NCI-H748 (cell line): Measurements from ENCODE around the gene PEPD.

Source experiments
- DNase-seq: peaks from one replicate; lab custom pipeline; 2025; ENCODE audit not compliant: unreplicated experiment; lab: John Stamatoyannopoulos, UW

The PEPD gene

GRCh38 chr19:33366897-33367296, 154.7 kb downstream of the PEPD start:
- no peak for DNase-seq

- DNase-seq: no peak
These were observed 155.5 kb downstream of the PEPD start for GRCh38 chr19:33366127-33366526.

- DNase-seq: no peak
These were observed 155.9 kb downstream of the PEPD start for GRCh38 chr19:33365691-33366090.

- DNase-seq: no peak
These were observed 158.1 kb downstream of the PEPD start for GRCh38 chr19:33363476-33363875.

GRCh38 chr19:33362508-33363228, 158.9 kb downstream of the PEPD start:
- DNase-seq: no peak

GRCh38 chr19:33359581-33359980, 162.0 kb downstream of the PEPD start:
- DNase-seq: no peak

DNA sequence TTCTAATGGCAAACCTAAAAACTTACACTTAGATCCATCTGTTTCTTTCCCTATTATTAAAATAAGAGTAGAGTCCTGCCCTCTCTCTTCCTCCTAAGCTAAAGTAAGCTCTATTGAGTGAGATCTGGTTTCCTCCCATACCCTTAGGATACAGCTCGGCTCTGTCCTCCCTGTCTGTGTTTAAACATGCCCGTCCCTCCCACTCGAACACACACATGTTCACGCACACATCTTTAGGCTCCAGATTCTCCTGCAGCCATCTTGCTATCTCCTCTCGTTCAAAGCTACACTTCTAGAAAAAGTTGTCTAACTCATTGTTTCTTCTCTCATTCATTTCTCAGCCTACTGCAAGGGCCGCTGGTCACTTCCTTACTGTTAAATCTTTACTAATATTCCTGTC, 163.2 kb downstream of the PEPD start:
- DNase-seq: no peak

GRCh38 chr19:33357556-33357955, 164.0 kb downstream of the PEPD start:
- no peak for DNase-seq

GRCh38 chr19:33355535-33355934, 166.1 kb downstream of the PEPD start:
- DNase-seq: no peak

DNA sequence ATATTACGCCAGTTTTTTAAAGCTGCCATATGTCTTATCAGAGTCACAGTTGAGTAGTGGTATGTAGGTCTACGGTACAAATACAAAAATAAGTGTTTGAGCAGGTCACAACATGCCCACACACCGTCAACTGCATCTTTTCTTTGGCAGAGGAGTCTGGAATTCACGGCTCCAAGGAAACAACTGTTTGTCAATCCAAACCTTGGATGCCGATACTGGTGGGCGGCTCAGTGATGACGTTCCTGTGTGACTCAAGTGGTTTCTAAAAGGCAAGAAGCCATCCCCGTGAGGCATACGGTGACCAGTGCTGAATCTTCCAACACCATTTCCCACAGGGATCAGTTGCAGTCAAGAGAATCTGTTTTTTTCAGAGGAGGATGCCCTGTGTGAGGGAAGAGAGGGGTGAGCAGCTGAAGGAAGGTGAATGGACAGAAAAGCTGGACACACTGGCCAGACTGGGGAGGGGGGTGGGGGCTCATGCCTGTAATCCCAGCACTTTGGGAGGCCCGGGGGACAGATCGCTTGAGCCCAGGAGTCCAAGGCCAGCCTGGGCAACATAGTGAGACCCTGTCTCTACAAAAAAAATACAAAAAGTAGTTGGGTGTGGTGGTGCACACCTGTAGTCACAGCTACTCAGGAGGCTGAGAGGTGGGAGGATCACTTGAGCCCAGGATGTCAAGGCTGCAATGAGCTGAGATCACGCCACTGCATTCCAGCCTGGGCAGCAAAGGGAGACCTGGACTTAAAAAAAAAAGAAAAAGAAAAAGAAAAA, 170.9 kb downstream of the PEPD start:
- no peak for DNase-seq

DNA sequence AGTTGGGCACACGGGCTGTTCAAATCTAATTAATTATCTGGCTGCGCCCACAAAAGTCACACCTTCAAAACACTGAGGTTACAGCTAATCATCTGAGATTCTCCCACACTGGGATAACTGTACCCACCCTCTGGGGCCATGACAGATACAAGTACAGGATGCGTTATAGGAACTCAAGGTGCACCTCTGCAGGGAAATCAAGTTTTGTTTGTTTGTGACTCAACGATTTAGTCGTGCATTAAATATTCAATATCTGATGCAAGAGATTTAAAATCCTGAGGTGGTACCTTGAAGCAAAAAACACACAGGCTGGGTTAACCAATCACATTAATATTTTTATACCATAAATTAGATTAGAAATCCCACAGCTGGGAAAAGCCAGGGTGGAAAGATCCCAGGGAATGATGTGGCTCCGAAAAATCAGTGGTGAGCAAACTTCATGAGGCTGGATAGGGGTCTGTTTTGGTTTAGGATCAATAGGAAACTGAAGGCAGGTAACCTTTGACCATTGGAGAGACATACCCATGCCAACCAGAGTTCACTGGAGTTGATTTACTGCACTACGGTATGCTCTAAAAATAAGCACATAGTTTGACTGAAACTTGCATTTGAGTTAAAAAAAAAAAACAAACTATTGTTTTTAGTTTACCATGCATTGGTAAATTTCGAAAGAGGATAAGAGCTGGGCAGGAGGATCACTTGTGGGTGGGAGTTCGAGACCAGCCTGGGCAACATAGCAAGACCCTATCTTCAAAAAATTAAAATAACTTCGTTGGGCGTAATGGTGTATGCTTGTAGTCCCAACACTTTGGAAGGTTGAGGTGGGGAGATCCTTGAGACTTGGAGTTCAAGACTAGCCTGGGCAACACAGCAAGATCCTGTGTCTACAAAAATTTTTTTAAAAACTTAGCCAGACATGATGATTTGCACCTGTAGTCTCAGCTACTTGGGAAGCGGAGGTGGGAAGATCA, 172.0 kb downstream of the PEPD start:
- DNase-seq: no peak

DNA sequence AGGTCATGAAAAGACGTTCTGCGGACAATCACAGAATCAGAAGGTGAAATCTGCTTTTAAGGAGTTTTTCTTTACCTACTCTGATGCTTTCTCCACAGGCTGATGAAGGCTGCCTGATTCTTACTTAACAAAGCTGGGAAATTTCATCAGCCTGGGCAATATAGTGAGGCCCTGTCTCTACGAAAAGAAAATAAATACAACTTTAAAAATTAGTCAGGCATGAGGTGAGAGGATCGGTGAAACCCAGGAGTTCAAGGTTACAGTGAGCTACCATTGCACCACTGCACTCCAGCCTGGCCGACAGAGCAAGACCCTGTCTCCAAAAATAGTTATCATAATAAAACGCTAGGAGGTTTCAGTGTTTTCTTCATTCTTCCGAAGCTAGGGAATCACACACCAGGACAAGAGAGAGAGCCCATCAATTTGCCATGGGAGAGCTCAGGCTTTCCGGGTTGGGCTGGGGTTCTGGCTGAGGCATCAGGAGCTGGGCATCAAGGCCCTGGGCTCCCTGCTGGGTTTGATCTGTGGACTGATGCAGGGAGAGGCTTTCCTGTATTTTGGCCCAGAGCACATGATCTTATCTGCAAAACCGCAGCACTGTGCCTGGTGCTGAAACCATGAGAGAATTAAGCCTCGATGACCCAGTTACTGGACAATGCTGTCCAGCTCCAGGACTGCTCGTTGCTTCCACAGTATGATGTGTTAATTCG, 173.1 kb downstream of the PEPD start:
- no peak for DNase-seq

DNA sequence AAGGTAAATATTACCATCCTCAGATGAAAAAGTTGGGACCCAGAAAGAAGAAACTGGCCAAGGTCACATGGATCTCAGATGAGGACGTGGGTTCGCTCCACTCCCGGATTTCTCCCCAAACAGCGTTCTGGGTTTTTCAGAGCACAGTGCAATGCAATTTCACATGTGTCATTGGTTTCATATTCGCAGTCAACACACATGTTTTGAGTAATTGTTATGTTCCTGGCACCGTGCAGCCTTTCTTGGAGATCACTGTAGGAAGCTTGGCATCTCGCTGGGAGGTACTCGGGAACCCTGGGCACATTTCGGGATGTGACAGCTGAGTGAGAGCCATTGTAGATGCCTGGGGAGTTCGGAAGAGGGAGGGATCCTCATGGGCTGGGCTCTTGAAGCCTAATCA, 174.3 kb downstream of the PEPD start:
- DNase-seq: no peak

DNA sequence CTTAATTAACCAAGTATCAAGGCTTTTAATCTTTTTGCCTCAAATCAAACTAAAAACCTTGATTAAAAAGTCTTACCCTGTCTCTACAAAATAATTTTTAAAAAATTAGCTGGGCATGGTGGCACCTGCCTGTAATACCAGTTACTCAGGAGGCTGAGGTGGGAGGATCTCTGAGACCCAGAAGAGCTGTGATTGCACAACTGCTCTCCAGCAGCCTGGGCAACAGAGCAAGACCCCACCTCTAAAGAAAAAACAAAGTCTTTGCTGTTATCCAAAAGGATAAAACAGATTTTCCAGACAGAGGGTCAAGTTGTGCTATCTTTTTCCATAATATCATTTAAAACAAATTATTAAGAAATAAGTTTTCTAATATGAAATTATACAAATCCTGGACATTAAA, 174.9 kb downstream of the PEPD start:
- no peak for DNase-seq

DNA sequence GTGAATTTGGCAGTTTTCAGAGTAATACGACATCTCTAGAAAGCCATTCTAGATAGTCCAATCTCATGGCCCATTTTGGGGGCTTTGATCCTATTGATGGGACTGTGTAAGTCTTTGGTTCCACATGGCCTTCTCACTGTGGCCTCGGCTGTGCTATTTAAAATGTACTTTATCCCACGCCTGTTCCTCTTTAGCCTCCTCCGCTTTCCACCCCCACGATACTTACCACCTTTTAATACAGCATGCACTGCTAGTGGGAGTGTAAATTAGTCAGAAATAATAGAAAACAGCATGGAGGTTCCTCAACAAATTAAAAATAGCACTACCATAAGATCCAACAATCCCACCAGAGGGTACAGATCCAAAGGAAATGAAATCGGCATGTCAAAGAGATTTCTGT, 176.4 kb downstream of the PEPD start:
- DNase-seq: no peak

DNA sequence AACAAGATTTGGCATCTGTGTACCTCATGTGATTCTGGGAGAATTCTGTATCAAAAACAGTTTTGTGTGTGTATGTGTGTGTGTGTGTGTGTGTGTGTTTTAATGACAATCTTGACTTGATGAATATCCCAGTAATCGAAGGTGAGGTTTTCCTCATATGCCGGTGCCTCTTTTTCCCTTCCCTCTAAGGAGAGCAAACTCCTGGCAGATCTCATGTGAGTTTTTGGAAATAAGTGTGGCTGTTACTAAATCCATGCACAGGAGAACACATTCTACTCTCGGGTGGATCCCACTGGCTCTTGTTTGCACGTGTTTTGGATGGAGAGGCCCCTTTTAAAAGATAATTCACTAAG, 177.0 kb downstream of the PEPD start:
- DNase-seq: no peak

GRCh38 chr19:33343859-33344572, 177.6 kb downstream of the PEPD start:
- peak; percentile 71 for DNase-seq

DNA sequence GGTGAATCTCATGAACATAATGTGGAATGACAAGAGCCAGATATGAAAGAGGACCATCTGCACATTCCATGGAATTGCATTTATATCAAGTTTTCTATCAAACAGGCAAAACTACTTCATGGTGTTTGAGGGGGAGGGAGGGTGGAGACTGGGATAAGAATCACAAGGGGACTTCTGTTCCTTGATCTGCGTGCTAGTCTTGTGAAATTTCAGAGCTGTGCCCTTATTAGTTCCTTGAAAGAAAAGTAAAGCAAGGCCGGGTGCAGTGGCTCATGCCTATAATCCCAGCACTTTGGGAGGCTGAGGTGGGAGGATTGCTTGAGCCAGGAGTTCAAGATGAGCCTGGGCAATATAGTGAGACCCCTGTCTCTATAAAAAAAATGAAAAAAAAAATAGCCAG, 178.3 kb downstream of the PEPD start:
- DNase-seq: no peak

- DNase-seq: no peak
These were observed 180.6 kb downstream of the PEPD start for GRCh38 chr19:33340991-33341390.
